HepG2 (cell line): ENCODE data around the gene IL18RAP. TPM values are rescaled to one million over a fixed set of nuclear protein-coding genes. Genes with fewer than 3 reads are reported as not detected.

Source experiments
- ATAC-seq: fragments of 200-7000 bp; cut with Tn5 transposase; 3 replicates; pipeline ENCODE4 v1.9.1; 2020; ENCODE audit warnings: mild to moderate bottlenecking, moderate library complexity
- Bru-seq: library from RNA; stranded (reverse); fragments of 400-500 nt; gene quantifications from one replicate; lab custom pipeline; 2021; lab: Mats Ljungman, UMichigan
- BruChase-seq, 2 experiments: library from RNA; stranded (reverse); fragments of 400-500 nt; gene quantifications; one replicate each; lab custom pipeline; 2021; lab: Mats Ljungman, UMichigan
- BruUV-seq: library from RNA; stranded (reverse); fragments of 400-500 nt; replicated peaks from 2 replicates; lab custom pipeline; 2021; lab: Mats Ljungman, UMichigan
- CTCF ChIA-PET: fragments of 300-600 bp; formaldehyde crosslinking; extraction: SDS; loops from one replicate; lab custom pipeline; 2021; ENCODE audit warnings: low total read pairs, inconsistent platforms, low intra/inter-chr PET ratio; lab: Yijun Ruan, JAX
- POLR2A ChIA-PET: fragments of 350-600 bp; sonication (Branson Sonifier 250); formaldehyde crosslinking; loops from one replicate; lab custom pipeline; 2020; ENCODE audit warnings: antibody characterized with exemption, inconsistent platforms; lab: Yijun Ruan, JAX
- DNase-seq: peaks from one replicate; pipeline ENCODE4 v3.0.0-alpha.2; 2015; ENCODE audit warnings: low spot score
- FAIRE-seq: peaks from 3 replicates; lab custom pipeline; 2011; peaks lifted over from hg19 to GRCh38; lab: Jason Lieb, UNC
- H2AFZ ChIP-seq: one replicate; pipeline ENCODE4 v1.6.1; 2011; ENCODE audit warnings: low read length, inconsistent platforms
- H3K27ac ChIP-seq: fragments of 300-600 bp; 3 replicates; pipeline ENCODE4 v1.8.0; 2011; ENCODE audit warnings: mixed run types, mild to moderate bottlenecking, mixed read lengths, low read length, inconsistent platforms; ENCODE audit not compliant: insufficient read depth; ENCODE audit errors: extremely low read length
- H3K27me3 ChIP-seq, 2 experiments: fragments of 200-600 bp in 1 of 2; 2 replicates in 1 of 2; 3 replicates in 1 of 2; pipeline versions ENCODE4 v1.6.0 to v1.8.0; 2011; ENCODE audit warnings: low read length in 2 of 2, mild to moderate bottlenecking in 2 of 2, moderate library complexity in 2 of 2, inconsistent platforms in 1 of 2; ENCODE audit not compliant: insufficient read depth in 2 of 2, control insufficient read depth in 1 of 2
- H3K36me3 ChIP-seq, 2 experiments: fragments of 200-600 bp in 1 of 2; replicated peaks in 1 of 2; 2 replicates in 1 of 2; 3 replicates in 1 of 2; pipeline versions ENCODE4 v1.5.1 to v1.8.0; 2011; ENCODE audit warnings: low read length in 2 of 2, inconsistent platforms in 1 of 2; ENCODE audit not compliant: insufficient read depth in 2 of 2, control insufficient read depth in 1 of 2
- H3K4me1 ChIP-seq: 2 replicates; pipeline ENCODE4 v1.5.1; 2012; ENCODE audit warnings: low read length, inconsistent platforms; ENCODE audit not compliant: insufficient read depth
- H3K4me2 ChIP-seq: 2 replicates; pipeline ENCODE4 v1.6.0; 2011; ENCODE audit warnings: low read depth, low read length, inconsistent platforms
- H3K4me3 ChIP-seq, 3 experiments: fragments of 200-600 bp in 1 of 3; sonication (generic), shearing (Covaris generic) in 1 of 3; replicated peaks in 1 of 3; 2 replicates each; pipeline ENCODE4 v1.5.1; 2011 to 2016; ENCODE audit warnings: low read length in 3 of 3, inconsistent platforms in 2 of 3, low read depth in 2 of 3, mild to moderate bottlenecking in 2 of 3, control low read depth in 1 of 3, mixed read lengths in 1 of 3; ENCODE audit not compliant: insufficient read depth in 1 of 3
- H3K79me2 ChIP-seq: one replicate; pipeline ENCODE4 v1.6.1; 2011; ENCODE audit warnings: low read length, inconsistent platforms; ENCODE audit not compliant: insufficient read depth
- H3K9ac ChIP-seq: 2 replicates; pipeline ENCODE4 v1.6.0; 2011; ENCODE audit warnings: mild to moderate bottlenecking, low read depth, low read length, inconsistent platforms; ENCODE audit not compliant: insufficient read depth
- H3K9me3 ChIP-seq: 2 replicates; pipeline ENCODE4 v1.5.1; 2012; ENCODE audit warnings: mild to moderate bottlenecking, low read length
- H4K20me1 ChIP-seq: 2 replicates; pipeline ENCODE4 v1.6.0; 2011; ENCODE audit warnings: inconsistent platforms, mild to moderate bottlenecking, low read length, moderate library complexity; ENCODE audit not compliant: insufficient read depth
- CEBPZ ChIP-seq: IDR thresholded peaks from 2 replicates; pipeline ENCODE4 v1.6.1; 2012; ENCODE audit warnings: low read length, improper control_type of control experiment
- EEA1 ChIP-seq: sonication (generic); formaldehyde crosslinking; IDR thresholded peaks from 2 replicates; pipeline ENCODE4 v1.5.1; 2020; ENCODE audit warnings: mild to moderate bottlenecking, missing genetic modification reagents, borderline replicate concordance
- HES4 ChIP-seq: sonication (generic); formaldehyde crosslinking; IDR thresholded peaks from 2 replicates; pipeline ENCODE4 v1.9.0; 2021; ENCODE audit warnings: mild to moderate bottlenecking, missing genetic modification reagents, borderline replicate concordance
- HNRNPK ChIP-seq: fragments of 200-400 bp; formaldehyde crosslinking; IDR thresholded peaks from 2 replicates; pipeline ENCODE4 v1.6.1; 2018; ENCODE audit warnings: low read length, low read depth, moderate library complexity, mild to moderate bottlenecking; ENCODE audit not compliant: poor library complexity, severe bottlenecking
- MAFK ChIP-seq, 2 experiments: IDR thresholded peaks in 1 of 2; conservative IDR thresholded peaks in 1 of 2; 2 replicates each; pipeline ENCODE4 v1.6.1; 2011; ENCODE audit warnings: improper control_type of control experiment in 2 of 2, low read length in 2 of 2
- MTA1 ChIP-seq: sonication (generic); formaldehyde crosslinking; IDR thresholded peaks from 2 replicates; pipeline ENCODE4 v1.4.0; 2020; ENCODE audit warnings: missing genetic modification reagents, mild to moderate bottlenecking, borderline replicate concordance
- NFATC3 ChIP-seq: sonication (generic); formaldehyde crosslinking; IDR thresholded peaks from 2 replicates; pipeline ENCODE4 v1.5.1; 2020; ENCODE audit warnings: mild to moderate bottlenecking, missing genetic modification reagents
- SRSF9 ChIP-seq: fragments of 200-400 bp; formaldehyde crosslinking; IDR thresholded peaks from 2 replicates; pipeline ENCODE4 v1.6.1; 2018; ENCODE audit warnings: borderline replicate concordance, mild to moderate bottlenecking, low read depth, low read length; ENCODE audit not compliant: insufficient read depth, poor library complexity, severe bottlenecking
- ZBTB1 ChIP-seq: sonication (generic); formaldehyde crosslinking; IDR thresholded peaks from 2 replicates; pipeline ENCODE4 v1.4.0; 2020; ENCODE audit warnings: missing genetic modification reagents, borderline replicate concordance
- ZNF841 ChIP-seq: sonication (generic); formaldehyde crosslinking; IDR thresholded peaks from 2 replicates; pipeline ENCODE4 v1.8.1; 2023; ENCODE audit warnings: missing genetic modification reagents, borderline replicate concordance
- WGBS: methylation state at CpG from one replicate; pipeline ENCODE4 v1.1.6; 2017; ENCODE audit warnings: low lambda C conversion rate; 5-methylcytosine and 5-hydroxymethylcytosine counted together
- in situ Hi-C: cut with HindIII; loops from 2 replicates; pipeline ENCODE4 v1.10.0; 2017; ENCODE audit warnings: low pct_unique_long_range_greater_than_20kb; ENCODE audit not compliant: extremely low pct_ligation_motif_present
- intact Hi-C: fragments of 100-400 bp; cut with micrococcal nuclease; formaldehyde crosslinking; loops from one replicate; pipeline ENCODE4 v1.10.0; 2022; ENCODE audit not compliant: unreplicated experiment
- long read RNA-seq, 2 experiments: library from RNA in 1 of 2; library from polyadenylated mRNA in 1 of 2; stranded (forward) in 1 of 2; unstranded in 1 of 2; transcript quantifications; one replicate each; pipeline ENCODE4 v2.0.0, GENCODE V29; 2019 to 2022
- polyA minus RNA-seq, 3 experiments: library from RNA; depleted of rRNA, polyadenylated mRNA; stranded (reverse); fragments of >200 nt; gene quantifications; 2 replicates each; pipeline ENCODE4 v1.2.3, GENCODE V29; 2011; ENCODE audit warnings: low replicate concordance in 1 of 3
- polyA plus RNA-seq, 8 experiments: library from polyadenylated mRNA; depleted of rRNA in 3 of 8; stranded (reverse) in 7 of 8; unstranded in 1 of 8; fragments of >200 nt; fragmentation: Illumina TruSeq in 4 of 8; extraction: Trizol in 4 of 8; gene quantifications; 2 replicates each; pipeline versions ENCODE4 v1.2.1 to v1.2.3, GENCODE V29; 2011 to 2016; ENCODE audit warnings: low read depth in 4 of 8, missing spikeins in 1 of 8, mixed read lengths in 1 of 8; ENCODE audit not compliant: insufficient read depth in 1 of 8
- total RNA-seq, 5 experiments: library from RNA; depleted of rRNA; stranded (reverse); fragments of >200 nt; fragmentation: Illumina TruSeq; extraction: Trizol; gene quantifications; 2 replicates each; pipeline ENCODE4 v1.2.3, GENCODE V29; 2016; ENCODE audit warnings: low read depth in 1 of 5
- TF ChIP-seq, protein P1 (sequence below): sonication (generic); formaldehyde crosslinking; IDR thresholded peaks from 2 replicates; pipeline ENCODE4 v1.5.0; 2020; ENCODE audit warnings: mild to moderate bottlenecking, missing genetic modification reagents

IL18RAP gene, protein sequence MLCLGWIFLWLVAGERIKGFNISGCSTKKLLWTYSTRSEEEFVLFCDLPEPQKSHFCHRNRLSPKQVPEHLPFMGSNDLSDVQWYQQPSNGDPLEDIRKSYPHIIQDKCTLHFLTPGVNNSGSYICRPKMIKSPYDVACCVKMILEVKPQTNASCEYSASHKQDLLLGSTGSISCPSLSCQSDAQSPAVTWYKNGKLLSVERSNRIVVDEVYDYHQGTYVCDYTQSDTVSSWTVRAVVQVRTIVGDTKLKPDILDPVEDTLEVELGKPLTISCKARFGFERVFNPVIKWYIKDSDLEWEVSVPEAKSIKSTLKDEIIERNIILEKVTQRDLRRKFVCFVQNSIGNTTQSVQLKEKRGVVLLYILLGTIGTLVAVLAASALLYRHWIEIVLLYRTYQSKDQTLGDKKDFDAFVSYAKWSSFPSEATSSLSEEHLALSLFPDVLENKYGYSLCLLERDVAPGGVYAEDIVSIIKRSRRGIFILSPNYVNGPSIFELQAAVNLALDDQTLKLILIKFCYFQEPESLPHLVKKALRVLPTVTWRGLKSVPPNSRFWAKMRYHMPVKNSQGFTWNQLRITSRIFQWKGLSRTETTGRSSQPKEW
- total RNA-seq (2016; rRNA removed; fragmentation: Illumina TruSeq; extraction: Trizol) (not detected in 2 replicates), polyA plus RNA-seq (2011; rRNA removed) (0.05 TPM in 1 of 2 replicates, not detected in the other), polyA minus RNA-seq (2011; rRNA and poly(A)+ RNA removed; ENCODE audit: low replicate concordance) (not detected in 2 replicates), Bru-seq, nascent RNA (percentile 4 among the genes with signal in this experiment), BruChase-seq, experiment 1, labeled RNA remaining after a 6-hour chase (not detected), BruChase-seq, experiment 2, labeled RNA remaining after a 2-hour chase (percentile 4 among the genes with signal in this experiment)
- total RNA-seq (2016; cell fraction: cytosol; rRNA removed; fragmentation: Illumina TruSeq; extraction: Trizol; ENCODE audit: low read depth): not detected in 2 replicates
- total RNA-seq (2016; cell fraction: insoluble cytoplasmic fraction; rRNA removed; fragmentation: Illumina TruSeq; extraction: Trizol): not detected in 2 replicates
- total RNA-seq (2016; cell fraction: membrane; rRNA removed; fragmentation: Illumina TruSeq; extraction: Trizol): not detected in 2 replicates
- total RNA-seq (2016; cell fraction: nucleus; rRNA removed; fragmentation: Illumina TruSeq; extraction: Trizol): not detected in 2 replicates
- not detected in 2 replicates for polyA plus RNA-seq (2011; cell fraction: cytosol; rRNA removed)
- polyA plus RNA-seq (2011; cell fraction: nucleus; rRNA removed): not detected in 2 replicates
- not detected in 2 replicates for polyA plus RNA-seq (2012)
- not detected in 2 replicates for polyA plus RNA-seq (2016; cell fraction: cytosol; fragmentation: Illumina TruSeq; extraction: Trizol; ENCODE audit: low read depth)
- not detected in 2 replicates for polyA plus RNA-seq (2016; cell fraction: insoluble cytoplasmic fraction; fragmentation: Illumina TruSeq; extraction: Trizol; ENCODE audit: low read depth)
- not detected in 2 replicates for polyA plus RNA-seq (2016; cell fraction: membrane; fragmentation: Illumina TruSeq; extraction: Trizol; ENCODE audit: low read depth)
- not detected in 2 replicates for polyA plus RNA-seq (2016; cell fraction: nucleus; fragmentation: Illumina TruSeq; extraction: Trizol; ENCODE audit: insufficient read depth, low read depth)
- not detected in 2 replicates for polyA minus RNA-seq (2011; cell fraction: cytosol; rRNA and poly(A)+ RNA removed)
- not detected in 2 replicates for polyA minus RNA-seq (2011; cell fraction: nucleus; rRNA and poly(A)+ RNA removed)
- long read RNA-seq, experiment 1: 0 reads
- long read RNA-seq, experiment 2: 0 reads

GRCh38 chr2:102422910-102423309 is at the start of gene IL18RAP:
IL18RAP (plus strand) TSS chr2:102423160; CDS start chr2:102423278, 118 bp downstream.
- POLR2A ChIA-PET: no interaction called here
- Histone ChIP-seq H3K9ac (no peak within 1 kb of the TSS), H3K27ac (no peak within 1 kb of the TSS), H3K4me3 (no peak within 1 kb of the TSS), H3K9me3 (no peaks in the 10 kb centered on the region), H3K4me2 (no peak within 1 kb of the TSS), H3K27me3 (peaks cover 2 to 32% of the 10 kb centered on the region in 2 experiments; a peak in 3 of 5 replicates), H3K4me1 (no peaks in the 10 kb centered on the region), H3K36me3 (no peaks in the 10 kb centered on the region), H2AFZ (no peak within 1 kb of the TSS), H4K20me1 (no peaks in the 10 kb centered on the region), H3K79me2 (no peaks in the 10 kb centered on the region)
- intact Hi-C loops (no loop called here), in situ Hi-C loops (no loop called here)
- no peak for FAIRE-seq
- no peak for DNase-seq
- ATAC-seq: no peak
- BruUV-seq: no TSS peak
- CTCF ChIA-PET: no interaction called here
- 8% methylated on average over 3 of the region's 3 CpGs for WGBS
- TF ChIP-seq SRSF9 (no peak), ZNF841 (CRISPR knock-in tag) (no peak), ZBTB1 (CRISPR knock-in tag) (no peak), HNRNPK (no peak), MTA1 (CRISPR knock-in tag) (no peak), CEBPZ (no peak), MAFK (conservative IDR thresholded peaks at IDR 0.05 in 1 of 2, IDR thresholded peaks at IDR 0.05 in 1 of 2; ENCODE audit: low read length in 2 of 2) (no peak), NFATC3 (no peak), HES4 (no peak), EEA1 (CRISPR knock-in tag) (no peak)
- TF ChIP-seq, protein P1, sequence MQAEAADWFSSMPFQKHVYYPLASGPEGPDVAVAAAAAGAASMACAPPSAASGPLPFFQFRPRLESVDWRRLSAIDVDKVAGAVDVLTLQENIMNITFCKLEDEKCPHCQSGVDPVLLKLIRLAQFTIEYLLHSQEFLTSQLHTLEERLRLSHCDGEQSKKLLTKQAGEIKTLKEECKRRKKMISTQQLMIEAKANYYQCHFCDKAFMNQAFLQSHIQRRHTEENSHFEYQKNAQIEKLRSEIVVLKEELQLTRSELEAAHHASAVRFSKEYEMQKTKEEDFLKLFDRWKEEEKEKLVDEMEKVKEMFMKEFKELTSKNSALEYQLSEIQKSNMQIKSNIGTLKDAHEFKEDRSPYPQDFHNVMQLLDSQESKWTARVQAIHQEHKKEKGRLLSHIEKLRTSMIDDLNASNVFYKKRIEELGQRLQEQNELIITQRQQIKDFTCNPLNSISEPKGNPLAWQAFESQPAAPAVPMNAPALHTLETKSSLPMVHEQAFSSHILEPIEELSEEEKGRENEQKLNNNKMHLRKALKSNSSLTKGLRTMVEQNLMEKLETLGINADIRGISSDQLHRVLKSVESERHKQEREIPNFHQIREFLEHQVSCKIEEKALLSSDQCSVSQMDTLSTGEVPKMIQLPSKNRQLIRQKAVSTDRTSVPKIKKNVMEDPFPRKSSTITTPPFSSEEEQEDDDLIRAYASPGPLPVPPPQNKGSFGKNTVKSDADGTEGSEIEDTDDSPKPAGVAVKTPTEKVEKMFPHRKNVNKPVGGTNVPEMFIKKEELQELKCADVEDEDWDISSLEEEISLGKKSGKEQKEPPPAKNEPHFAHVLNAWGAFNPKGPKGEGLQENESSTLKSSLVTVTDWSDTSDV (CRISPR knock-in tag): no peak
